GM12878 (cell line): ENCODE data around the gene ARL16. TPM values are rescaled to one million over a fixed set of nuclear protein-coding genes. Genes with fewer than 3 reads are reported as not detected.
A peak's percentile ranks its signal among the peaks of the same experiment; 100 is the strongest.

ENCODE experiments used
- BHLHE40 ChIP-seq, 2 experiments: fragments of 450-650 bp in 1 of 2; IDR thresholded peaks; 2 replicates each; pipeline ENCODE4 v1.6.1; 2011 to 2017; ENCODE audit warnings: low read depth in 2 of 2, borderline replicate concordance in 1 of 2, improper control_type of control experiment in 1 of 2, low read length in 1 of 2, mild to moderate bottlenecking in 1 of 2
- CEBPB ChIP-seq, 2 experiments: fragments of 150-350 bp in 1 of 2; IDR thresholded peaks; 2 replicates each; pipeline ENCODE4 v1.6.1; 2012 to 2014; ENCODE audit warnings: low read depth in 2 of 2, low read length in 2 of 2, borderline replicate concordance in 1 of 2, inconsistent platforms in 1 of 2
- ETV6 ChIP-seq, 2 experiments: fragments of 450-650 bp in 1 of 2; IDR thresholded peaks in 1 of 2; conservative IDR thresholded peaks in 1 of 2; 2 replicates each; pipeline ENCODE4 v1.6.1; 2014; ENCODE audit warnings: antibody characterized with exemption in 1 of 2, borderline replicate concordance in 1 of 2, low read depth in 1 of 2, mild to moderate bottlenecking in 1 of 2, moderate library complexity in 1 of 2
- FOXM1 ChIP-seq: IDR thresholded peaks from 2 replicates; pipeline ENCODE4 v1.6.1; 2012; ENCODE audit warnings: low read depth, mild to moderate bottlenecking, inconsistent platforms, low read length, moderate library complexity
- HDAC2 ChIP-seq: fragments of 200-600 bp; sonication (generic); IDR thresholded peaks from 2 replicates; pipeline ENCODE4 v1.6.1; 2017
- NR2F1 ChIP-seq: fragments of 450-650 bp; conservative IDR thresholded peaks from 2 replicates; pipeline ENCODE4 v1.6.1; 2017; ENCODE audit warnings: mild to moderate bottlenecking
- PAX5 ChIP-seq: IDR thresholded peaks from 2 replicates; pipeline ENCODE4 v1.6.1; 2011; ENCODE audit warnings: low read depth, low read length, borderline replicate concordance
- PML ChIP-seq: IDR thresholded peaks from 2 replicates; pipeline ENCODE4 v1.6.1; 2012; ENCODE audit warnings: low read length, inconsistent platforms
- POLR2A ChIP-seq: IDR thresholded peaks from 2 replicates; pipeline ENCODE4 v1.6.1; 2011; ENCODE audit warnings: low read depth, mild to moderate bottlenecking, low read length
- POU2F2 ChIP-seq: IDR thresholded peaks from 3 replicates; pipeline ENCODE4 v1.6.1; 2011; ENCODE audit warnings: low read depth, mild to moderate bottlenecking, low read length, borderline replicate concordance
- SMAD1 ChIP-seq: fragments of 450-650 bp; IDR thresholded peaks from 2 replicates; pipeline ENCODE4 v1.6.1; 2018; ENCODE audit warnings: mild to moderate bottlenecking, low read depth; ENCODE audit not compliant: partially characterized antibody
- STAT1 ChIP-seq: fragments of 450-650 bp; conservative IDR thresholded peaks from 2 replicates; pipeline ENCODE4 v1.6.1; 2014; ENCODE audit warnings: antibody characterized with exemption, mild to moderate bottlenecking
- SUZ12 ChIP-seq: fragments of 200-600 bp; sonication (generic); IDR thresholded peaks from one replicate; pipeline ENCODE4 v1.6.1; 2018; ENCODE audit warnings: antibody characterized with exemption, mild to moderate bottlenecking; ENCODE audit not compliant: unreplicated experiment
- YBX1 ChIP-seq: fragments of 450-650 bp; IDR thresholded peaks from 2 replicates; pipeline ENCODE4 v1.6.1; 2016; ENCODE audit warnings: antibody characterized with exemption
- polyA plus RNA-seq, 11 experiments: library from polyadenylated mRNA; depleted of rRNA in 4 of 11; unstranded in 6 of 11; stranded (reverse) in 5 of 11; fragments of >200 nt; fragmentation: Nextera tagmentation in 4 of 11; fragmentation: Illumina TruSeq in 1 of 11; extraction: Ambion mirVana in 4 of 11; extraction: Trizol in 1 of 11; gene quantifications; 1 replicate in 1 of 11; 2 replicates in 10 of 11; pipeline versions ENCODE4 v1.2.1 to v1.2.3, GENCODE V29; 2011 to 2016; ENCODE audit warnings: inconsistent platforms in 2 of 11, missing spikeins in 2 of 11, low read depth in 1 of 11
- total RNA-seq, 4 experiments: library from RNA; depleted of rRNA in 3 of 4; stranded (reverse); fragments of >200 nt in 3 of 4; fragmentation: Illumina TruSeq in 1 of 4; extraction: Trizol in 1 of 4; gene quantifications; 2 replicates each; pipeline versions ENCODE4 v1.2.1 to v1.2.3, GENCODE V29; 2013 to 2021
- TF ChIP-seq, protein P1 (sequence below): IDR thresholded peaks from 2 replicates; pipeline ENCODE4 v1.6.1; 2011; ENCODE audit warnings: low read depth, low read length, improper control_type of control experiment, borderline replicate concordance
- TF ChIP-seq, protein P2 (sequence below): fragments of 150-350 bp; IDR thresholded peaks from 2 replicates; pipeline ENCODE4 v1.6.1; 2014; ENCODE audit warnings: mild to moderate bottlenecking, low read depth, low read length
- TF ChIP-seq, protein P3 (sequence below): IDR thresholded peaks from 2 replicates; pipeline ENCODE4 v1.6.1; 2011; ENCODE audit warnings: low read depth, mild to moderate bottlenecking, low read length, moderate library complexity, borderline replicate concordance; ENCODE audit errors: extremely low read depth
- TF ChIP-seq, protein P4 (sequence below): fragments of 450-650 bp; IDR thresholded peaks from 2 replicates; pipeline ENCODE4 v1.6.1; 2018; ENCODE audit warnings: mild to moderate bottlenecking, low read depth, moderate library complexity; ENCODE audit not compliant: partially characterized antibody
- TF ChIP-seq, protein P5 (sequence below): fragments of 450-650 bp; IDR thresholded peaks from 2 replicates; pipeline ENCODE4 v1.6.1; 2016; ENCODE audit warnings: mild to moderate bottlenecking
- TF ChIP-seq, protein P6 (sequence below): IDR thresholded peaks from 2 replicates; pipeline ENCODE4 v1.6.1; 2012; ENCODE audit warnings: low read length, inconsistent platforms

ARL16 gene
- total and polyA plus RNA-seq, 10 of the 15 experiments (the other 5 are each of a cell fraction or from before 2014, with no cell fraction given) = 4.7 to 47.6 (median 30.9) TPM

DNA sequence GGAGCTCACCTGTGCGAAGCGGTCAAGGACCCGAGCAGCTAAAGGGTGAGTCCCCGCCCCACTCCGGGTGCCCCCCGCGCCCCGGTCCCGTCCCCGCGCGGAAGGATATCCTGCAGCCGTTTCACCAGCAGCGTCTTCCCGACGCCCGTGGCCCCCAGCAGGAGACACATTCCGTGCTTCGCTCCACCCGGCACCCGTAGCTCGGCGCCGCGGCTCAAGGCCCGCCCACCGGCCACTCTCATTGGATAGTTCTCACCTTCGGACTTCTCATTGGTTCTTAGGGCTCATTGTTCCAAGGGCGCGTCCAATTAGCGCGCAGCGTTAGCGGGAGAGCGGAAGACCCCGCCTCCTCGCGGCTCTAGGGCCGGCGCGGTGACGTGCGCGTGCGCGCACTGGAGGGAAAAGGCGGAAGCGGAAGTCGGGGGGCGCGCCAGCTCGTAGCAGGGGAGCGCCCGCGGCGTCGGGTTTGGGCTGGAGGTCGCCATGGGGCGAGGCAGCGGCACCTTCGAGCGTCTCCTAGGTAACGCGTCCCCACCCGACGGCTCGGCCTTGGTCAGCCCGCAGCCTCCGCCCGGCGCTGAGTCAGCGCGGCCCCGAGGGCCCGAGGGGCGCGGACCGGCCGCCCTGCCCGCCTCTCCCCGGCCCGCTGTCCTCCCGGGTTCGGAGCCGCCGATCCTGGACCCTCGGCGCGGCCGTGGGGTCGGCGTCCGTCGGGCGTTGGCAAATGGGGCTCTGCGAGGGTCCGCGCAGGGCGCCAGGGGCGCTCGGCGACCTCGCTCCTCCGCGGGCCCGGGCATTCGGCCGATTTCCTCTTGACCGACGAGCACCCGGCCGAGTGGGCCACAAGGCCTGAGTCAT, at the start of gene ARL16, which contains the start of gene HGS (continued):
- TF ChIP-seq, protein P1, sequence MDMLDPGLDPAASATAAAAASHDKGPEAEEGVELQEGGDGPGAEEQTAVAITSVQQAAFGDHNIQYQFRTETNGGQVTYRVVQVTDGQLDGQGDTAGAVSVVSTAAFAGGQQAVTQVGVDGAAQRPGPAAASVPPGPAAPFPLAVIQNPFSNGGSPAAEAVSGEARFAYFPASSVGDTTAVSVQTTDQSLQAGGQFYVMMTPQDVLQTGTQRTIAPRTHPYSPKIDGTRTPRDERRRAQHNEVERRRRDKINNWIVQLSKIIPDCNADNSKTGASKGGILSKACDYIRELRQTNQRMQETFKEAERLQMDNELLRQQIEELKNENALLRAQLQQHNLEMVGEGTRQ = no peak
- TF ChIP-seq YBX1 (no peak), NR2F1 (peak; percentile 68), BHLHE40 (IDR thresholded peaks at IDR 0.05; ENCODE audit: borderline replicate concordance in 1 of 2, low read depth in 2 of 2, low read length in 1 of 2) (no peak; a peak in 1 of 4 replicates), FOXM1 (no peak), CEBPB (IDR thresholded peaks at IDR 0.05; ENCODE audit: borderline replicate concordance in 1 of 2, low read depth in 2 of 2, low read length in 2 of 2) (no peak), SMAD1 (no peak), STAT1 (no peak; the same call in 1 of the 2 replicates), POU2F2 (peak; percentile 44; the same call in 1 of the 3 replicates), SUZ12 (no peak), PAX5 (no peak), PML (no peak), HDAC2 (no peak), ETV6 (conservative IDR thresholded peaks at IDR 0.05 in 1 of 2, IDR thresholded peaks at IDR 0.05 in 1 of 2; ENCODE audit: borderline replicate concordance in 1 of 2, low read depth in 1 of 2) (no peak), POLR2A (peak; percentile 88)
- TF ChIP-seq, protein P2, sequence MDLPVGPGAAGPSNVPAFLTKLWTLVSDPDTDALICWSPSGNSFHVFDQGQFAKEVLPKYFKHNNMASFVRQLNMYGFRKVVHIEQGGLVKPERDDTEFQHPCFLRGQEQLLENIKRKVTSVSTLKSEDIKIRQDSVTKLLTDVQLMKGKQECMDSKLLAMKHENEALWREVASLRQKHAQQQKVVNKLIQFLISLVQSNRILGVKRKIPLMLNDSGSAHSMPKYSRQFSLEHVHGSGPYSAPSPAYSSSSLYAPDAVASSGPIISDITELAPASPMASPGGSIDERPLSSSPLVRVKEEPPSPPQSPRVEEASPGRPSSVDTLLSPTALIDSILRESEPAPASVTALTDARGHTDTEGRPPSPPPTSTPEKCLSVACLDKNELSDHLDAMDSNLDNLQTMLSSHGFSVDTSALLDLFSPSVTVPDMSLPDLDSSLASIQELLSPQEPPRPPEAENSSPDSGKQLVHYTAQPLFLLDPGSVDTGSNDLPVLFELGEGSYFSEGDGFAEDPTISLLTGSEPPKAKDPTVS = no peak
- TF ChIP-seq, protein P3, sequence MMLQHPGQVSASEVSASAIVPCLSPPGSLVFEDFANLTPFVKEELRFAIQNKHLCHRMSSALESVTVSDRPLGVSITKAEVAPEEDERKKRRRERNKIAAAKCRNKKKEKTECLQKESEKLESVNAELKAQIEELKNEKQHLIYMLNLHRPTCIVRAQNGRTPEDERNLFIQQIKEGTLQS = no peak
- TF ChIP-seq, protein P4, sequence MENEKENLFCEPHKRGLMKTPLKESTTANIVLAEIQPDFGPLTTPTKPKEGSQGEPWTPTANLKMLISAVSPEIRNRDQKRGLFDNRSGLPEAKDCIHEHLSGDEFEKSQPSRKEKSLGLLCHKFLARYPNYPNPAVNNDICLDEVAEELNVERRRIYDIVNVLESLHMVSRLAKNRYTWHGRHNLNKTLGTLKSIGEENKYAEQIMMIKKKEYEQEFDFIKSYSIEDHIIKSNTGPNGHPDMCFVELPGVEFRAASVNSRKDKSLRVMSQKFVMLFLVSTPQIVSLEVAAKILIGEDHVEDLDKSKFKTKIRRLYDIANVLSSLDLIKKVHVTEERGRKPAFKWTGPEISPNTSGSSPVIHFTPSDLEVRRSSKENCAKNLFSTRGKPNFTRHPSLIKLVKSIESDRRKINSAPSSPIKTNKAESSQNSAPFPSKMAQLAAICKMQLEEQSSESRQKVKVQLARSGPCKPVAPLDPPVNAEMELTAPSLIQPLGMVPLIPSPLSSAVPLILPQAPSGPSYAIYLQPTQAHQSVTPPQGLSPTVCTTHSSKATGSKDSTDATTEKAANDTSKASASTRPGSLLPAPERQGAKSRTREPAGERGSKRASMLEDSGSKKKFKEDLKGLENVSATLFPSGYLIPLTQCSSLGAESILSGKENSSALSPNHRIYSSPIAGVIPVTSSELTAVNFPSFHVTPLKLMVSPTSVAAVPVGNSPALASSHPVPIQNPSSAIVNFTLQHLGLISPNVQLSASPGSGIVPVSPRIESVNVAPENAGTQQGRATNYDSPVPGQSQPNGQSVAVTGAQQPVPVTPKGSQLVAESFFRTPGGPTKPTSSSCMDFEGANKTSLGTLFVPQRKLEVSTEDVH = no peak
- TF ChIP-seq, protein P5, sequence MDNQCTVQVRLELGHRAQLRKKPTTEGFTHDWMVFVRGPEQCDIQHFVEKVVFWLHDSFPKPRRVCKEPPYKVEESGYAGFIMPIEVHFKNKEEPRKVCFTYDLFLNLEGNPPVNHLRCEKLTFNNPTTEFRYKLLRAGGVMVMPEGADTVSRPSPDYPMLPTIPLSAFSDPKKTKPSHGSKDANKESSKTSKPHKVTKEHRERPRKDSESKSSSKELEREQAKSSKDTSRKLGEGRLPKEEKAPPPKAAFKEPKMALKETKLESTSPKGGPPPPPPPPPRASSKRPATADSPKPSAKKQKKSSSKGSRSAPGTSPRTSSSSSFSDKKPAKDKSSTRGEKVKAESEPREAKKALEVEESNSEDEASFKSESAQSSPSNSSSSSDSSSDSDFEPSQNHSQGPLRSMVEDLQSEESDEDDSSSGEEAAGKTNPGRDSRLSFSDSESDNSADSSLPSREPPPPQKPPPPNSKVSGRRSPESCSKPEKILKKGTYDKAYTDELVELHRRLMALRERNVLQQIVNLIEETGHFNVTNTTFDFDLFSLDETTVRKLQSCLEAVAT = peak; percentile 41; the same call in 1 of the 2 replicates
- TF ChIP-seq, protein P6, sequence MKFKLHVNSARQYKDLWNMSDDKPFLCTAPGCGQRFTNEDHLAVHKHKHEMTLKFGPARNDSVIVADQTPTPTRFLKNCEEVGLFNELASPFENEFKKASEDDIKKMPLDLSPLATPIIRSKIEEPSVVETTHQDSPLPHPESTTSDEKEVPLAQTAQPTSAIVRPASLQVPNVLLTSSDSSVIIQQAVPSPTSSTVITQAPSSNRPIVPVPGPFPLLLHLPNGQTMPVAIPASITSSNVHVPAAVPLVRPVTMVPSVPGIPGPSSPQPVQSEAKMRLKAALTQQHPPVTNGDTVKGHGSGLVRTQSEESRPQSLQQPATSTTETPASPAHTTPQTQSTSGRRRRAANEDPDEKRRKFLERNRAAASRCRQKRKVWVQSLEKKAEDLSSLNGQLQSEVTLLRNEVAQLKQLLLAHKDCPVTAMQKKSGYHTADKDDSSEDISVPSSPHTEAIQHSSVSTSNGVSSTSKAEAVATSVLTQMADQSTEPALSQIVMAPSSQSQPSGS = no peak
